HG02852 (cell line): ENCODE results near the gene BUB1.
"Not testable (repeated sequence)": the region's sequence is repeated elsewhere in the genome, so short reads cannot be mapped to it uniquely, and the experiment has no call there.

ENCODE experiments used
- ATAC-seq: cut with Tn5 transposase; IDR thresholded peaks from one replicate; pipeline ENCODE4 v1.9.1; 2021; ENCODE audit warnings: mild to moderate bottlenecking, moderate library complexity; ENCODE audit not compliant: unreplicated experiment

The BUB1 gene

DNA sequence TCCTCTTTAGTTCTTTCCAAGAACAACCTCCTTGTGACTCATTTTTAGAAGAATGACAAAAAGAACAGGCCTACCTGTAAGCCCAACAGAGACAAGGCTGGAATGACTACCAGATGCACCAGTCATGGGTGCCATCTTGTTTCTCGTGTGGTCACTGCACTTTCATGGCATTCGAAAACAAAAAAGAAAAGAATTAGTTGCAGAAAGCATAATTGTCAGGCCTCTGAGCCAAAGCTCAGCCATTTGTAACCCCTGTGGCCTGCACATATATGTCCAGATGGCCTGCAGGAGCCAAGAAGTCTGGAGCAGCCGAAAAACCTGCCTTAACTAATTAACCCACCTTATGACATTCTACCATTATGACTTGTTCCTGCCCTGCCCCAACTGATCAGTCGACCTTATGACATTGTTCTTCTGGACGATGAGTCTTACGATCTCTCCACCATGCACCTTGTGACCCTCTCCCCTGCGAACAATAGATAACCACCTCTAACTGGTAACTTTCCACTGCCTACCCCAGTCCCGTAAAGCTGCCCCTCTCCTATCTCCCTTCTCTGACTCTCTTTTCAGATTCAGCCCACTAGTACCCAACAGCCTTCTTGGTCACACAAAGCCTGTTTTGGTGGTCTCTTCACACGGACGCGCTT, 13.9 kb upstream of the BUB1 start:
- no peak for ATAC-seq

DNA sequence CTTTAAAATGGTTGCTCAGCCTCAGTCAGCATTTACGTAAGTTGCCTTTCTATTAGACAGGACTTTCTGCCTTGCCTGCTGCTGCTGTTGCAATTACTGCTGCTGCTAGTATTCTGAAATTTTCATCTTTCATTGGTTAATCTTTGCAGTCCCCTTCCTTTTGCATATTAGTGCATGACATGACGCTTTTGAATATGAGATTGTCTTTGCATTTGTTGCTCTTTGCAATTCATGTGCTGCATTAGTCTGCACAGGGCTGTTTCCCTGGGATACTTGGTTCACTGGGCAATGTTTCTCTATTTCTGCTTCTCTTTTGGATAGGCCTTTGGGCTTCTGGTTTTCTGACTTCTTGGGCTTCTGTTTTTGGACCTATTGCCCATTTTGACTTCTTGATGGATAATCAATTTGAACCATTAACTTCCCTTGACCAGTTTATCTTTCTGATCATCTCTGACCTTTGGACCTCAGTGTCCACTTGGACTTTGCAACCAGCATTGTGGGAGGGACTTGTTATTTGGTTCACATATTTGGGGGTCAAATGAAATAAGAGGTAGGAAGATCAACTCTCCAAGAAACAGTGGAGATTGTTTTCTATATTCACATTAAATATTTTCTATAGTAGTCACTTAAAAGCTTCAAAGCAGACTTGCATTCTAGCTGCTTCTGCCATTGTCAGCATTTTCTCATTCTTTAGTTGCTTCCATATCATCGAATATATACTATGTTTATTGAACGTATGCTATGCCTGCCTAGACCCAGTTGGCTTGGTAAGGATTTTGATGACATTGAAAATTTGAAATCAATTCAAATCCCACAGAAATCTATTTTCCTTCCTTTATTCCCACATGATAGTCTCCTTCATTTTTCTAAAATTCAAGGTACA, 12.5 kb upstream of the BUB1 start:
- no peak for ATAC-seq

DNA sequence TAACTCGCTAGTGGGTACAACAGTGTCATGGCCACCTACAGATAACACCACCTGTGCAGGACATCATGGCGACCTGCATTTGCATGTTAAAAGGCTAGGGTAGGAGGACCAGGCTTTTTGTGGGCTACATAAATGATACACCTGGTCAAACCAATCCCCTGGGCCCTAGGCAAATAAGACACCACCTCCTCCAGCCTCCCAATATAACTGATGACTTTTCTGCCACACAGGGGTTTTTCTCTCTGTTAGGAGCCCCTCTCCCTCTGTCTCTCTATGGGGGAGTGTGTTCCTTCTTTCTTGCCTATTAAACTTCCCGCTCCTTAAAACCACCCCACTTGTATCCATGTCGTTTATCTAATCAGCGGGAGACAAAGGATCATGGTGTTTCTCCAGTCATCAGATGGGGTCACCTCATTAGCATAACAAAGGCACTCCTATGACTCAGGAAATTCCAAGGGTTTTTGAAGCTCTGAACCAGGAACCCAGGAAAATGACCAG, 10.8 kb upstream of the BUB1 start:
- ATAC-seq: no peak

DNA sequence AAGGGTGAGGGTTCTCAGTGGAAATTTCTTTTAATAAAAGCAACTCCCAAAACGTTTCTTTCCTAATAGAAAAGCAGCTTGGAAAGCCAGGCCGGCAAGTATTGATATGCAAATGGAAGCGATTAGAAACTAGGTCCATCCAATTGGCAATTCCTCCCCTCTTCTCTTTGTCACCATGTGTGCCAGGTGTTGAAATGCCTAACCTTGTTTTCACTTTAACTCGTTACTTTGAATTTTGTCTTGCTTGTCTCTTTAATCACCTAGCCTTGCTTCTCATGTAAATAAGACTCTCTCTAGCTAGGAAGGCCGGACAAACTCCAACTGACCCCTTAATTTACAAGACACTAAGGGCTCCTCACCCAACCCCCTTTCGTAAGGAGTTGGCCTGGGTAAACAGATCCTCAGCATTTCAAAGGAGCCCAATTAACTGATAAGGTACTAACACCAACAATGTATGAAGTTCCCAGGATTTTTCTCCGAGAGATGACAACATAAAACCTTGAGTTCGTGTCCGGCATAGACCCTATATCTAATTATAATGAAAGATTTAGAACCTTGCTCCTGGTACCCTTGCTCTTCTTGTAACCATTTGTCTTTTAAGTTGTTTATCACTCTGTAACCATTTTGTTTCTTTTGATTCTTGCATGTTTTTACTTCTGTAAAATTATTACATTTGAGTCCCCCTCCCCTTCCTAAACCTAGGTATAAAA, 10.1 kb upstream of the BUB1 start:
- ATAC-seq: not testable (repeated sequence)

DNA sequence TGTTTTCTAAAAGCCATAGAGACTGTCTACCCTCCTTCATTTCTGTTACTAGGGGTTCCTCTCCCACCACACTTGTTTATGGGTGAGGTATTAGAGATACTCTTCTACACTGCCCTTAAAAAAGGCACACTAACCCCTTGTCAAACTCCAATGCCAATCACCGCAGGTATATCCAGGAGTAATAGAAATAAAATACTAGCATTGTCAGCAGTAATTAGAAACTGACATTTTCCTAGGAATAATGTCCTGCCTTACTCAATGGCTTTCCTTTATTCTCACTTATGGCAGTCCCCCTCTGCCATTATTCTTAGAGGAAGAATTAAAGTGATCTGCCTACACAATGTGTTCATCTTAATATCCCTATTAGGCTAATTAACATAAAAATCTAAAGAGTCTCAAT, 5.0 kb upstream of the BUB1 start:
- no peak for ATAC-seq

DNA sequence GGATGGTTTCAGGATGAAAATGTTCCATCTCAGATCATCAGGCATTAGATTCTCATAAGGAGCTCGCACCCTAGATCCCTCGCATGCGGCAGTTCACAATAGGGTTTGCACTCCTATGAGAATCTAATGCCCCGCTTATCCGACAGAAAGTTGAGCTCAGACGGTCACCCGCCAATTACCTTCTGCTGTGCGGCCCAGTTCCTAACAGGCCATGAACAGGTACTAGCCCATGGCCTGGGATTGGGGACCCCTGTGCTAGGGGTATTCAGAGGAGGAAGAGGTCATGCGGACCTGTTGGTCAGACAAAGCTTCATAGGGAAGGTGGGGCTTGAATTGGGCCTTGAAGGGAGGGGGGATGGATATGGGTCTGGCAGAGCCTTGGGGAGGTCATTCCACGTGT, 4.4 kb upstream of the BUB1 start:
- ATAC-seq: no peak

DNA sequence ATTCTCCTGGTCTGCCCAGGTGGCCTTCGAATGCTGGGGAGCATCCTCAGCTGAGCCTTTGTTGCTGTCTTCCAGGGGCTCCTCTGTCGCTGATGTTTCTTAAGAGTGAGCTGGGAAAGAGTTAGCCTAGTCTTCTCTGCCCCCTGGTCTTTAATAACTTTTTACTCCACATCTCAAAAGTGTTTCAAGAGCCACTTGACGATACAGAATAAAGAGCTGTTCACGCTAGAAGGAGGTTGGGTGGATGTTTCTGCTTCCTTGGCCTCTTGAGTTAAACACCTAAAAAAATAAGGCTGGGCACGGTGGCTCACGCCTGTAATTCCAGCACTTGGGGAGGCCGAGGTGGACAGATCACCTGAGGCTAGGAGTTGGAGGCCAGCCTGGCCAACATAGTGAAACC, 2.8 kb upstream of the BUB1 start:
- no peak for ATAC-seq

DNA sequence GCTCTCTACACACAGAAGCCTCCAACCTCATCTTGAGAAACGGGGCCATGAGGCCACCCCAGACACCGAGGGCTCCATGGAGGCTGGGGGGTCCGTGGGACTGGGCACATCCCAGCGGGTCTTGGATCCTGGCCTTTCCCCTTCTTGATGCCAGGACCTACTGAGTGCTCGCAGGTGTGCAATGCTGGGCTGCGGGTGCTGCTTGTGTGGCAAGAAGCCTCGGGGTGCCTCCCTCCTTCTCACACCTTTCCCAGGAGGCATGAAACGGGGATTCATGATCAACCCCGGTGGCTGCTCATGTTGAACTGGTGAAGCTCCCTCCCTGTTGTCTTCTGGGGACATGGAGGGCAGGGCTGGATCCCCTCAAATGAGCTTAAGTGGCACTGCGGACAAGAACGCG, 2.0 kb upstream of the BUB1 start:
- ATAC-seq: no peak

DNA sequence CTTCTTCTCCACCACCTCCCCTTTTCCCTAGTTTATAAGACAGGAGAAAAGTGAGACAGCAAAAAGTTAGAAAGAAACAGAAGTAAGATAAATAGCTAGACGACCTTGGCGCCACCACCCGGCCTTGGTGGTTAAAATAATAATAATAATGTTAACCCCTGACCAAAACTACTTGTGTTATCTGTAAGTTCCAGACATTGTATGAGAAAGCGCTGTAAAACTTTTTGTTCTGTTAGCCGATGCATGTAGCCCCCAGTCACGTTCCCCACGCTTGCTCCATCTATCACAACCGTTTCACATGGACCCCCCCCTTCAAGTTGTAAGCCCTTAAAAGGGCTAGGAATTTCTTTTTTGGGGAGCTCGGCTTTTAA, 1.5 kb upstream of the BUB1 start:
- no peak for ATAC-seq

DNA sequence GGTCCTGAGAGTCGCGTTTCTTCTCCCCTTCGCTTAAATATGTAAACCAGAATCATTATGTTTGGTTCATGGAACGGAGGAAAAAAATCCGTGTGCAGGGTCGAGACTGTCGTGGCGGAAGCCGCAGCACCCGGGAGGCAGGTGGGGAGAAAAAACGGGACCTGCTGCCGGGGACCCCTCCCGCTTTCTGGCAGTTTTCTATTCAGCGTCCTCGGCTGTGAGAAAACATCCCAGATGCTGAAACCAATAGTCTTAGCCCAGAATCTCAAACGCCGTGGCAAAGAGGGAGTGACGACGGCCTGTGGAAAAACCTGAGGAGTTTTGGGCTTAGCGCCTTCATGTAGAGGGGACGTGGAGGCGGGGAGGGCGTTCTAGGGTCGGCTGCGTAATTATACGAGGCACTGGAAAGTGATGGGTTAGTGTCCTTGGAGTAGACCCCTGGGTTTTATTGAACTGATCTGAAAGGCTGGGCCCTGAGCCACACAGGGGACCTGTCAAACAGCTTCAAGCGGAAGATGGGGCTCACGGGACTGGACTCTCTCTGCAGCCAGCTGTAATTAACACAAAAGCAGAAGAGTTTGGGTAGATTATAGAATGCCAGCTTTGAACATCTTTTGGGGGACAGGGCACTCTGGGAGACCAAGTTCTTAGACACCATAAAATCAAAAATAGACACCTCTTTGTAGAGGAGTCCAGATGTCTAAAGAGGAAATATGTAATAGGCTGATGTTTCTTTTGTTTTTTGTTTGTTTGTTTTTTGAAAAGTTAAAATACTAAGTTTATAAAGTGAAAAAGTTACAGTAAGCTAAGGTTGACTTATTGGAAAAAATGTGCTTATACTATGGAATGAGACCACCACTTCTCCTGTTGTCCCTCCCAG, 834 bp upstream of the BUB1 start:
- peak; percentile 0 for ATAC-seq

DNA sequence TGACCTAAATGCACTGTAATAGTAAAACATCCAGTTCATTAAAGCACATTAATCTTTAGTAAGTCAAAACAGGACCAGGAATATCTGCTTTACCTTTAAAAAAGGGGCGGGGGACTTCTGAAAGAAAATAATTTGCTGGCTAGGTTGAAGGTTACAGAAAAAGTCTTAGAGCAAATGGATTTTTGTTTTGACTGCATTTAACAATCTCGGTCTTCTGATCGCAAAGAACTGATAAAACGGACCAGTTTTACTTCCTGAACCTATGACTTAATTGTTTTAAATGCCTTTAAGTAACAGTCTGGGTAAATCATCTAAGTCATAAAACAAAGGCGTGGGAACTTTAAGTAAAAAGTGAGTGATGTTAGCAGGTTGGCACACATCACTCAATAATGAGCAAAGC, 783 bp downstream of the BUB1 start:
- no peak for ATAC-seq

DNA sequence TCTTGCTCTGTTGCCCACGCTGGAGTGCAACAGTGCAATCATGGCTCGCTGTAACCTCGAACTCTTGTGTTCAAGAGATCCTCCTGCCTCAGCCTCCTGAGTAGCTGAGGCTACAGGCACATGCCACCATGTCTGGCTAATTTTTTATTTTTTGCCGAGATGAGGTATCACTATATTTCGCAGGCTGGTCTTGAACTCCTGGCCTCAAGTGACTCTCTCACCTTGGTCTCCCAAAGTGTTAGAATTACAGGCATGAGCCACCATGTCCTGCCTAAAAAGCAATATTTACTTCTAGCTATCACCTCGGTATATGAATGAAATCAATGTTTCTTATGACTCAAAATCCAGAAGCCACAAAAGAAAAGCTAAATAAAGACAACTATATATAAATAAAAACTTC, 2.2 kb downstream of the BUB1 start:
- no peak for ATAC-seq

DNA sequence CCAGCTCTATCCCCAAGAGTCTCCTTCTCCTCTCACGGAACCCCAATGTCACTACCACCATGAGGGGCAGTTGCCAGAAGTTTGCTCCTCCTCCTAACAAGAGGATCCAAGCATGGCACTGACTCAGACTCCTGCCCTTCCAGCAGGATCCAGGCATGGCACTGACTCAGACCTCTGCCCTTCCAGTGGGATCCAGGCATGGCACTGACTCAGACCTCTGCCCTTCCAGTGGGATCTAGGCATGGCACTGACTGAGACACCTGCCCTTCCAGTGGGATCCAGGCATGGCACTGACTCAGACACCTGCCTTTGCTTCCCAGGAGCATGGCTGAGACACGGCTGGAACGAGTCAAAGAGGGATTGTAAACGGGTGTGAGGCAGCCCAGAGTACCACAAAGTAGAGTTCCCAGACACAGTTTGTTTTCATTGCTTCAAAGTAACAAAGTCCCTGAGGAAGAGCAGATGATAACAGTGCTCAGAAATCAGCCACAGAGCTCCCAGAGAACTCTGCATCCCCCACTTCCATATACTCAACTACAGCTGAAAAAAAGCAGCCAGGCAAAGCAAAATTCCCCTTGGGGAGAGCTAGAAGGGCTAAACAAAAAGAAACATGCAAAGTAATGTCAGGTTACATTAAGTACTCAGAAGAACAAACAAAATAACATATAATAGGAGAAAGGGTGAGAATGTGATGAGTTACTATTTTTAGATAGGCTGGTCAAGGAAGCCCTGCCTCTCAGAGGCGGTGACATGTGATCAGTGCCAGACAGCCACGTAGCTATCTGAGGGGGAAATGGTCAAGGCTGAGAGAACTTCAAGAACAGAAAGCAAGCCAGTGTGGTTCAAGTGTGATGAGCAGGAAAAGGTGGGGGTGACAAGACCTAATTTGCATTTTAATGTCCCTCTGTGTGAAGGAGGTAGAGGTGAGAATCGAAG, 3.0 kb downstream of the BUB1 start:
- peak; percentile 84 for ATAC-seq

DNA sequence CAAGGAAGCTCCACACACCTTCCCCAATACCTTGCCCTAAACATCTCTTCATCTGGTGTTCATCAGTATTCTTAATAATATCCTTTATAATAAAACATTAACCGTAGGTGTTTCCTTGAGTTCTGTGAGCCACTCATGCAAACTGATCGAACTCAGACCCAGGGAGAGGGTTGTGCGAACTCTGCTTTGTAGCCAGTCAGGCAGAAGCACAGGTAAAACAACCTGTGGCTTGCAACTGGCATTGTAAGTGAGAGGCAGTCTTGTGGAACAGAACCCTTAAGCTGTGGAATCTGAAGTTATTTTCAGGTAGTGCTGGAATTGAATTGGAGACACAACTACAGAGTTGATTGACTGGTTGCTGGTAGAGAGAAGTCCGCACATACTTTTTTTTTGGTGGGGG, 4.7 kb downstream of the BUB1 start:
- no peak for ATAC-seq

DNA sequence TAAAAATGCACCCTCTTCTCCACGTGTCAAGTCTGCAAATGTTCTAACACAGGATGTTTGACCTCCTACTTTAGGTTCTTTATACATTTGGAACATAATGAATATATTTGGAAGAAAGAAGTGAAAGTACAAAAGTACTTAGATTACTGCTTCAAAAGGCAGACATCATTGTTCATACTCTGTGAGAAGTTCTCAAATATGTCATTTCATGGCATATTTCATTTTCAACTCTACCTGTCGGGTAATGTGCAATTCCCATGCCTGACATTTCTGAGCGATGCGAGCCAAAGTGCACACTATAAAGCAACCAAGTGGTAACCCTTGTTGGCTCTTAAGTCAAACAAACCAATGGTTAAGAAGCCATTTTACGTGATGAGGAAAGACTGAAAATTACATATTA, 7.0 kb downstream of the BUB1 start:
- ATAC-seq: no peak

DNA sequence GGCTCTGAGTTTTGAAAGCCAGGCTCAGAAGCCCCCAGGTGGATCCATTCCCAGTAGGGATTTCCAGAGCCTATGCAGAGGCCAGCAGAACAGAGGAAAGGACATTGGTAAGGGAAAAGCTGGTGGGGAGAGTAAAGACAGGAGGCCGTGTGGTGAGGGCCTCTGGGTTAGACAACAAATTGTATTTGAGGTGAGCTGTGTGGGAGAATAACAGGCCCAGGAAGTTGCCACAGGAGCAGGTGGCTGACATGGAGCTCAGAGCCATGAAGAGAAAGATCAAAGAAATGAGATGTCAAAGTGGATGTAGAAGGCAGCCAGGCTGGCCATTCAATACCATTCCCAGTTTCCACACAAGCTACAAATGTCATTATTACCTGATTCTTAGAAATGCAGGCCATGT, 8.8 kb downstream of the BUB1 start:
- no peak for ATAC-seq

DNA sequence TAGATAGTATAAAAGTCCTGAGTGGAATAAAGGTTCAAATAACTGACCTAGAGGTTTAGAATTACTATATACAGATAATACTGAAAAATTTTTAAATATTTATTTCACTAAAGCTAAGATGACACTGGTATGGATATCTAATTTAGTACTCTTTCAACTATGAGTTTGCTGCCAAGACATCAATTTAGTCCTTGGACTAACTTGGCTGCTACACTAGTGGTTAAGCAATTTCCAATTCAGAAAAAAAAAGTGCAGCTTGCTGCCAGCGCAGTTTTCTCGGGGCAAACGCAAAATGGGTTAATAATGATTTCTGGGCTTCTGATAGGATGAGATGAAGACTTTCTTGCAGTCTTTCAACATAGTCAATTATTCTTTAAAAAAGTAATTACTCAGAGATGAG, 10.8 kb downstream of the BUB1 start:
- ATAC-seq: no peak

DNA sequence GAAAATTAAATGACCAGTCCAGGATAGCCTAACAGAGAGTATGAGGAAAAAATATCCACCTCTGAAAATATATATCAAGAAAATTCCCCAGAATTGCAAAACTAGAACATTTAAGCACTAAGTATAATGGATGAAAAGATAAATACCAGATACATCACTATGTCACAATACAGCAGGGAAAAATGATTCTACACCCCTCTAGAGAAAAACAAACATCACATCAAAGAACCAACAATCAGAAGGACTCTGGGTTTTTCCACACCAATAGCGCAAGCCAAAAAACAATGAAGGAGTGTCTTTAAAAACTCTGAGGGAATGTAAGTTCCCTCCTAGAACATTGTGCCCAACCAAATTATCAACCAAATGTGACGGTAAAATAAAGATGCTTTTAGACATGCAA, 13.7 kb downstream of the BUB1 start:
- ATAC-seq: no peak

DNA sequence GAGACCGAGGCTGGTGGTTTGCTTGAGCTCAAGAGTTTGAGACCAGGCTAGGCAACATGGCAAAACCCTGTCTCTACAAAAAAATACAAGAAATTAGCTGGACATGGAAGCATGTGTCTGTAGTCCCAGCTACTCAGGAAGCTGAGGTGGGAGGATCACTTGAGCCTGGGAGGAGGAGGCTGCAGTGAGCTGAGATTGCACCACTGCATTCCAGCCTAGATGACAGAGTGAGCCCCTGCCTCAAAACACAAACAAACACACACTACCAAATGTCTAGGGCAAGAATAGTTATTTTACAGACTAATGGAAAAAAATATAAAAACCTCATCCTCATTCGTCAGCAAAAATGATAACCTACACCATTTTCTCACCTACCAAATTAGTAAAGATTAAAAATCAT, 15.3 kb downstream of the BUB1 start:
- ATAC-seq: no peak

DNA sequence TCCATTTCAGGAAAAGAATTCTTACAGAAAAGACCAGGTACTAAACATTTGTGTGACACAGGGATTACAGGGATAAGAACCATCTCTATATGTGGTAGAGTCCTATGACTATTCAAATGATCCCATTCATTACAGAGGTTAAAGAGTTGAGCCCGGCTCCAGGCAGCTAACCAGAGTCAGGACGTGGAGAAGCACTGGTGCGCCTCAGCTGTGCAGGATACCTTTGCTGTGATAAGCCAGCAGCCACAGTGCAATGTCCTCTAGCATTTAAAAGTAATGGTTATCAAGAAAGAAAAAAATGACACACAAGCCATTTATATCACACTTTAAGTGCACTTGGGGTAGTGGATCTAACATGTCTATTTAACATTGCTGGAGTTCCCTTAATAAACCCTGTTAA, 17.3 kb downstream of the BUB1 start:
- ATAC-seq: no peak
